ENCODE measurements around the gene DEFB123. TPM values are rescaled to one million over a fixed set of nuclear protein-coding genes. Genes with fewer than 3 reads are reported as not detected.

DEFB123 gene
- total RNA-seq, 4 donors from 2014 or later, result not detected

DNA sequence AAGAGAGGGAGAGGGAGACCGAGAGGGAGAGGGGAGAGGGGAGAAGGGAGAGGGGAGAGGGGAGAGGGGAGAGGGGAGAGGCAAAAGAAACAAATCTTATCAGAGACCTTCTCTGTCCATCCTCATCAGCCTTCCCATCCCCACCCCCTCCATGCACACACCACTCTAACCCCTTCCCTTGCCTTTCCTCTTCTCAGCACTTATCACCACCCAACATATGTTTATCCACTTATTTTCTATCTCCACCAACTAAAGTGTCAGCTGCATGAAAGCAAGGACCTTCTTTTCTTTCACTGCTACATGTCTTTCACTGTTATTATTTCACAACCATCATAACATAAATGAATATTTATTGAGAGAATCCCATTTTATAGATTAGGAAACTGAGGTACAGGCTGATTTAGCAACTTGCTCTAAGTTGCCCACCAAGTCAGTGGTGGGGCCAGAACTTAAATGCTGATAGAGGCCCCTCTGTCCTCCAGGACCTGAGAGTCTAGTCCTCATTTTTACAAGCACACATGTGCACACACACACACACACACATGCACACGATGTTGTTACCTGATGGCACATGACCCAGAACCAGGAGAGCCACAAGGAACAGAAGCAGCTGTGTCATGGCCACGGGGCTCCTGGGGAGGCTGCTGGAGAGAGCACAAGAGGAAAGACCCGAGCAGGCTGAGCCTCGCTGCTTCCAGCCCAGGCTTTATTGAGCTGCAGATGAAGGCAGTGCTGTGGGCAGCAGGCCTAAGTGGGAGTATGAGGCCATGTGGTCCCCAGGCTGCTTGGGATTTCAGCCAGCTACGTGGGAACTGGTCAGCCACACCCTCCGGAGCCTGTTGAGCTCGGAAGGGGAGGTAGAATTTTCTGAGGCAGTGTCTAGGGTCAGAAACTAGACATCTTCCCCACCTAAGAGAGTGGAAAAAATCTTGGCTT lies 32.2 kb downstream of the DEFB123 start:
- peaks cover 16% of the 10 kb centered on the region for H3K27me3 ChIP-seq
- no peaks in the 10 kb centered on the region for H3K9me3 ChIP-seq
- no peak for DNase-seq (ENCODE audit: low spot score in 2 of 2)
- 58% methylated on average over 4 of the region's 8 CpGs for WGBS
- peaks cover 24% of the 10 kb centered on the region for H3K4me1 ChIP-seq
- H3K27ac ChIP-seq, result no peak overlapping the region
- no peaks in the 10 kb centered on the region for H3K36me3 ChIP-seq
- TF ChIP-seq POLR2A (IDR thresholded peaks at IDR 0.05), result no peak
- no peak for TF ChIP-seq EP300 (IDR thresholded peaks at IDR 0.05)
- TF ChIP-seq POLR2AphosphoS5 (IDR thresholded peaks at IDR 0.05), result no peak
- TF ChIP-seq, protein P1, sequence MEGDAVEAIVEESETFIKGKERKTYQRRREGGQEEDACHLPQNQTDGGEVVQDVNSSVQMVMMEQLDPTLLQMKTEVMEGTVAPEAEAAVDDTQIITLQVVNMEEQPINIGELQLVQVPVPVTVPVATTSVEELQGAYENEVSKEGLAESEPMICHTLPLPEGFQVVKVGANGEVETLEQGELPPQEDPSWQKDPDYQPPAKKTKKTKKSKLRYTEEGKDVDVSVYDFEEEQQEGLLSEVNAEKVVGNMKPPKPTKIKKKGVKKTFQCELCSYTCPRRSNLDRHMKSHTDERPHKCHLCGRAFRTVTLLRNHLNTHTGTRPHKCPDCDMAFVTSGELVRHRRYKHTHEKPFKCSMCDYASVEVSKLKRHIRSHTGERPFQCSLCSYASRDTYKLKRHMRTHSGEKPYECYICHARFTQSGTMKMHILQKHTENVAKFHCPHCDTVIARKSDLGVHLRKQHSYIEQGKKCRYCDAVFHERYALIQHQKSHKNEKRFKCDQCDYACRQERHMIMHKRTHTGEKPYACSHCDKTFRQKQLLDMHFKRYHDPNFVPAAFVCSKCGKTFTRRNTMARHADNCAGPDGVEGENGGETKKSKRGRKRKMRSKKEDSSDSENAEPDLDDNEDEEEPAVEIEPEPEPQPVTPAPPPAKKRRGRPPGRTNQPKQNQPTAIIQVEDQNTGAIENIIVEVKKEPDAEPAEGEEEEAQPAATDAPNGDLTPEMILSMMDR (IDR thresholded peaks at IDR 0.05), result no peak
- no peak overlapping the region for H3K4me3 ChIP-seq

DNA sequence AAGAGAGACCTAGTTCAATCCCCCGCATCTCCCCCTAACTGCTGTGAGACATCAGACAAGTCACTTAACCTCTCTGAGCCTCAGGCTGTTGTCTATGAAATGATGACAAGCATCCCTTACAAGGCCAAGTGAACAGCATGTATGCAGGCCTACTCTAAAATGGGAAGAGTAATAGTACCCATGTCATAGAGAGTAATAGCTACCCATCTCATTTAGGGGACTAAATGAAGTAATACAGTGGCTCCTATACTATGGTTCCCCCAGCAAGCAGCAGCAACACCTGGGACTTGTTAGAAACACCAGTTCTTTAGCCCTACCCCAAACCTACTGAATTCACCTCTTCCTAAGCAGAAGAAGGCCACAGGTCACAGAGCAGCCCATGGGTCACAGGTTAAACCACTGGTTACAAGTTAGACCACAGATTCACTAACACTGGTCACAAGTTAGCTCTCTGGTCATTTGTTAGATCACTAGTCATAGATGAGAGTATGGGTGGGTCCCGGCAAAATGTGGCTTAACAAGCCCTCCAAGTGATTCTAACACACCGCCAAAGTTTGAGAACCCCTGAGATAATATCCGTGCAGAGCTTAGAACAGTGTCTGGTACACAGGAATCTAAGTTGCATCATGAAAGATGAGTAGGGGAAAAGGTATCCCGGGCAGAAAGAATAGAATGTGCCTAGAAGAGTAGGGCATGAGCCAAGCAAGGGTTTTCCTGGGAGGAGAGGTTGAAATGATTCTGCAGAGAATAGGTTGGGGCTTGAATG lies 33.1 kb downstream of the DEFB123 start:
- WGBS, result 93% methylated on average over 5 of the region's 5 CpGs
- TF ChIP-seq POLR2A (IDR thresholded peaks at IDR 0.05) (no peak), EP300 (IDR thresholded peaks at IDR 0.05) (no peak), POLR2AphosphoS5 (IDR thresholded peaks at IDR 0.05) (no peak)
- TF ChIP-seq, protein P1 (IDR thresholded peaks at IDR 0.05), result no peak
- Histone ChIP-seq H3K27me3 (peaks cover 16% of the 10 kb centered on the region), H3K27ac (no peak overlapping the region), H3K4me1 (peaks cover 24% of the 10 kb centered on the region), H3K4me3 (no peak overlapping the region), H3K9me3 (no peaks in the 10 kb centered on the region), H3K36me3 (no peaks in the 10 kb centered on the region)
- DNase-seq (ENCODE audit: low spot score in 2 of 2), result no peak

DNA sequence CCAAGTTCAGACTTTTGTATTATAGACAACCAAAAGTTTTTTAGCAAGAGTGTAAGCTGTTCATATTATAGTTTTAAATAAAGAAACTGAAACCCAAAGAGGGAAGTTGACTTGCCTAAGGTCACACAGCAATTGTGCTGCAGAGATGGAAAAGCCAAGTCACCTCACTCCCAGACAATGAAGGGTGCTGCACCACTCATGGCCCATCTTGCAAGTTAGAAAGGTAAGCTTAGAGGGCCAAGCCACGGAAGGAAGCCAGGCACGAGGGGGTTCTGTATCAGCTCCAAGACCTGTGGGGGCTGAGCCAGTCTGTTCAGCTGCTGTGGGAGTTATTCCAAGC lies 33.6 kb downstream of the DEFB123 start:
- peaks cover 24% of the 10 kb centered on the region for H3K4me1 ChIP-seq
- no peak overlapping the region for H3K4me3 ChIP-seq
- TF ChIP-seq EP300 (IDR thresholded peaks at IDR 0.05) (no peak), POLR2AphosphoS5 (IDR thresholded peaks at IDR 0.05) (no peak), POLR2A (IDR thresholded peaks at IDR 0.05) (no peak)
- TF ChIP-seq, protein P1 (IDR thresholded peaks at IDR 0.05), result no peak
- no CpG with 5 or more reads among the region's 2 CpGs for WGBS
- no peaks in the 10 kb centered on the region for H3K9me3 ChIP-seq
- no peak for DNase-seq (ENCODE audit: low spot score in 2 of 2)
- no peaks in the 10 kb centered on the region for H3K36me3 ChIP-seq
- H3K27me3 ChIP-seq, result peaks cover 16% of the 10 kb centered on the region
- no peak overlapping the region for H3K27ac ChIP-seq

DNA sequence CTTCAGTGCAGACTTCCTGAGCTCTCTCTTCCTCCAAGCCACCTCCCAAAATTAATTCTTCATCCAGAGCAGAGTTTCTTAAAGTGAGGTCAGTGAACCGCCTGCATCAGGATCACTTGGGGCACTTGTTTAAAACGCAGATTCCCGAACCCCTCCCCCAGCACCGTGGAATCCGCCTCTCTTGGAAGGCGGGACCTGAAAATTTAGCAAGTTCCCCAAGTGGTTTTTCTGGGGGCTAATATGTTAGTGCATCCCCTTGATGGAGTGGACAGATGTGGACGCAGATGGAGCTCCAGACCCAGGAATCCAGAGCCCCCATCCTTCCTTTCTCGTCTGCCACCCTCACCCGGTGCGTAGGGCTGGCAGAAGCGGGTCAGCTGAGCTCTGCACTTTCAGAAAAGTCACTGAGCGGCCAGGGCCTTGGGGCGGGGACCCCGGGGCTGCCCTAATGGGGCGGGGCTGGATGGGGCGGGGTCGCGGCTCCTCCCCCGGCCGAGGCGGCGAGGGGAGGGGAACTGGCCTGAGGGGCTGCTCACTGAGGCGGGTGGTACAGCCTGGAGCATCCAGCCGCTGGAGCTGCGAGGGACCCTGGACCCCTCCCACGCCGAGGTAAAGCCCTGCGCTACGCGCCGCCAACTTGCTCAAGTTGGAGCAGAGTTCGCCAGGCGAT lies 34.5 kb downstream of the DEFB123 start, which contains the start of the genes DEFB124 and REM1:
DEFB124 (minus strand) TSS at position 370 of the 670 bp plus-strand sequence. CDS start 2,114 bp downstream, outside the sequence.
REM1 (plus strand) TSS at position 531 of the 670 bp plus-strand sequence. CDS start 1,158 bp downstream, outside the sequence.
- H3K27me3 ChIP-seq, result peaks cover 16% of the 10 kb centered on the region
- WGBS, result 14% methylated on average over 11 of the region's 33 CpGs
- H3K9me3 ChIP-seq, result no peaks in the 10 kb centered on the region
- no peak for DNase-seq (ENCODE audit: low spot score in 2 of 2)
- TF ChIP-seq POLR2AphosphoS5 (IDR thresholded peaks at IDR 0.05), result no peak
- peaks cover 24% of the 10 kb centered on the region for H3K4me1 ChIP-seq
- peak within 1 kb of the TSS; percentile 52 for H3K4me3 ChIP-seq
- no peak within 1 kb of the TSS for H3K27ac ChIP-seq
- no peaks in the 10 kb centered on the region for H3K36me3 ChIP-seq

DNA sequence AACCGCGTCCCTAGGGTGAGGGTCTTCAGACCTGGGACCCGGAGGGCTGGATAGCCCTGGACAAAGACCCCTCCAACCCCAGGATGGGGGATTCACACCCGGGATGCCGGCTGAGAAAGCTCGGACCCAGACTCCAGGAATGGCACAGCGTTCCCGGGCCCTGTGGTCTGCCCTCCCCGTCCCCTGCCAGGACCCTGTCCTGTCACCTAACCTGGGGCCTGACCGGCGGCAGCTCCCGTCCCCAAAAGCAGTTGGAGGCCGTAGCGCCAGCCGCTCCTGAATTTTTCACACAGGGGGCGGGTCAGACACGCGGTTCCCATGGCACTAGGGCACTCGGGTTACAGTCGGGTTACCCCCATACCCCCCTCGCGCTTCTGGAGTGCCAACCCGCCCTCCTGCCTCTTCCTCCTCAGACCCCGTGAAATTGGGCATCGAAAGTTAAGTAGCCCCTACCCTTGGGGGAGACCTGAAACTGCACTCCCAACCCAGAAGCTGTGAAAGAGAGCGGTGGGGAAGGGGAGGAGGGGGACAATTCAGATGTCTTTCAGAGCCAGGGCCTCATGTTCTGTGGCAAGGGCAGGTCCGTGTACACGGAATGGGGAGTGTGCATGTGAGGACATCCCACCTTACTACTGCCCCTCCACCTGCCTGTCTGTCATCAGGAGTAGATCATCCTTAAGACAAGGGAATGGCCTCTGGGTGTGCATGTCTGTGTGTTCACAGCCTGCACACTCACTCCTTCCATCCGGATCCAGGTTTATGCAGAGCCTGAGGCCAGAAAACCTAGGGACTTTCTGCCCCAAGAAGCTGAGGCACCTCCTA lies 35.3 kb downstream of the DEFB123 start:
- no peaks in the 10 kb centered on the region for H3K36me3 ChIP-seq
- peaks cover 24% of the 10 kb centered on the region for H3K4me1 ChIP-seq
- H3K9me3 ChIP-seq, result no peaks in the 10 kb centered on the region
- H3K27ac ChIP-seq, result no peak overlapping the region
- 5% methylated on average over 23 of the region's 29 CpGs for WGBS
- TF ChIP-seq POLR2AphosphoS5 (IDR thresholded peaks at IDR 0.05), result no peak
- TF ChIP-seq EP300 (IDR thresholded peaks at IDR 0.05), result no peak
- TF ChIP-seq POLR2A (IDR thresholded peaks at IDR 0.05), result no peak
- TF ChIP-seq, protein P1 (IDR thresholded peaks at IDR 0.05), result no peak
- peak overlapping the region; percentile 52 for H3K4me3 ChIP-seq
- peak in 1 of 2 donors; percentile 62 for DNase-seq (ENCODE audit: low spot score in 2 of 2)
- H3K27me3 ChIP-seq, result peaks cover 16% of the 10 kb centered on the region

All from suprapubic skin (tissue), 4 donors.